Skin of body (tissue), 2 donors: ENCODE measurements around the gene CNTN5. TPM values are rescaled to one million over a fixed set of nuclear protein-coding genes. Genes with fewer than 3 reads are reported as not detected.

Source experiments
- DNase-seq: peaks from one replicate; lab custom pipeline; 2025; lab: John Stamatoyannopoulos, UW
- total RNA-seq: library from RNA; depleted of rRNA; stranded (reverse); fragments of >200 nt; gene quantifications from one replicate; pipeline ENCODE4 v1.2.3, GENCODE V29; 2014

CNTN5 gene
- total RNA-seq, 1 donor from 2014 or later: 3.4 TPM

GRCh38 chr11:100404907-100405306 lies 1384.2 kb downstream of the CNTN5 start:
- no peak for DNase-seq
